Transverse colon (tissue), 4 donors: ENCODE measurements around the gene TRMT1. TPM values are rescaled to one million over a fixed set of nuclear protein-coding genes. Genes with fewer than 3 reads are reported as not detected.

Experiments used
- DNase-seq: peaks from one replicate; pipeline ENCODE4 v3.0.0-alpha.2; 2019
- H3K27ac ChIP-seq, 4 donors: fragments of 200-600 bp; sonication (generic); 2 replicates each; pipeline ENCODE4 v1.5.1; 2016 to 2018; ENCODE audit warnings: inconsistent platforms in 4 of 4
- H3K27me3 ChIP-seq: fragments of 200-600 bp; sonication (generic); 2 replicates; pipeline ENCODE4 v1.5.1; 2017; ENCODE audit warnings: inconsistent platforms
- H3K36me3 ChIP-seq, 4 donors: fragments of 200-600 bp; sonication (generic); 2 replicates each; pipeline ENCODE4 v1.5.1; 2017 to 2019; ENCODE audit warnings: inconsistent platforms in 4 of 4
- H3K4me1 ChIP-seq, 4 donors: fragments of 200-600 bp; sonication (generic); 2 replicates each; pipeline ENCODE4 v1.5.1; 2017 to 2020; ENCODE audit warnings: inconsistent platforms in 4 of 4
- H3K4me3 ChIP-seq, 4 donors: fragments of 200-600 bp; sonication (generic); 1 replicate in 1 of 4; 2 replicates in 3 of 4; pipeline versions ENCODE4 v1.5.1 to v1.6.1; 2017 to 2019; ENCODE audit warnings: inconsistent platforms in 4 of 4
- H3K9me3 ChIP-seq, 2 donors: fragments of 200-600 bp; sonication (generic); 2 replicates each; pipeline ENCODE4 v1.5.1; 2017 to 2019; ENCODE audit warnings: inconsistent platforms in 2 of 2
- EP300 ChIP-seq: sonication (generic); formaldehyde crosslinking; IDR thresholded peaks from one replicate; pipeline ENCODE4 v1.6.1; 2017; ENCODE audit warnings: antibody characterized with exemption, low read depth
- POLR2A ChIP-seq: fragments of 450-650 bp; IDR thresholded peaks from one replicate; pipeline ENCODE4 v1.6.1; 2016; ENCODE audit warnings: antibody characterized with exemption, mild to moderate bottlenecking, moderate library complexity
- POLR2AphosphoS5 ChIP-seq, 3 donors: sonication (generic); formaldehyde crosslinking; IDR thresholded peaks; one replicate each; pipeline ENCODE4 v1.6.1; 2016; ENCODE audit warnings: antibody characterized with exemption in 3 of 3
- WGBS, 2 donors: methylation state at CpG; one replicate each; pipeline ENCODE4 v1.1.5; 2018; ENCODE audit warnings: low coverage in 1 of 2; 5-methylcytosine and 5-hydroxymethylcytosine counted together
- in situ Hi-C, 4 donors: fragments of 200-750 bp; cut with MboI; loops; one replicate each; pipeline versions ENCODE4 v1.15.0 to v1.15.1; 2017; ENCODE audit warnings: low sequenced_read_pairs in 3 of 4, low pct_ligation_motif_present in 1 of 4, low pct_unique_long_range_greater_than_20kb in 1 of 4
- intact Hi-C: fragments of 100-400 bp; cut with DNase I; formaldehyde crosslinking; loops from one replicate; pipeline ENCODE4 v1.15.1; 2023; ENCODE audit warnings: low total_unique reads
- total RNA-seq, 4 donors: library from RNA; depleted of rRNA; stranded (reverse); fragments of >200 nt; gene quantifications; one replicate each; pipeline ENCODE4 v1.1.0, GENCODE V29; 2016
- TF ChIP-seq, protein P1 (sequence below), 5 experiments: fragments of 200-600 bp in 3 of 5; fragments of 450-650 bp in 2 of 5; sonication (generic) in 3 of 5; IDR thresholded peaks; 1 replicate in 2 of 5; 2 replicates in 3 of 5; pipeline ENCODE4 v1.5.1; 2016 to 2017; ENCODE audit warnings: antibody characterized with exemption in 5 of 5, inconsistent platforms in 3 of 5, mild to moderate bottlenecking in 2 of 5, moderate library complexity in 1 of 5

The TRMT1 gene
- total RNA-seq, 4 donors from 2014 or later, result 26.6 to 199 (median 60.7) TPM

DNA sequence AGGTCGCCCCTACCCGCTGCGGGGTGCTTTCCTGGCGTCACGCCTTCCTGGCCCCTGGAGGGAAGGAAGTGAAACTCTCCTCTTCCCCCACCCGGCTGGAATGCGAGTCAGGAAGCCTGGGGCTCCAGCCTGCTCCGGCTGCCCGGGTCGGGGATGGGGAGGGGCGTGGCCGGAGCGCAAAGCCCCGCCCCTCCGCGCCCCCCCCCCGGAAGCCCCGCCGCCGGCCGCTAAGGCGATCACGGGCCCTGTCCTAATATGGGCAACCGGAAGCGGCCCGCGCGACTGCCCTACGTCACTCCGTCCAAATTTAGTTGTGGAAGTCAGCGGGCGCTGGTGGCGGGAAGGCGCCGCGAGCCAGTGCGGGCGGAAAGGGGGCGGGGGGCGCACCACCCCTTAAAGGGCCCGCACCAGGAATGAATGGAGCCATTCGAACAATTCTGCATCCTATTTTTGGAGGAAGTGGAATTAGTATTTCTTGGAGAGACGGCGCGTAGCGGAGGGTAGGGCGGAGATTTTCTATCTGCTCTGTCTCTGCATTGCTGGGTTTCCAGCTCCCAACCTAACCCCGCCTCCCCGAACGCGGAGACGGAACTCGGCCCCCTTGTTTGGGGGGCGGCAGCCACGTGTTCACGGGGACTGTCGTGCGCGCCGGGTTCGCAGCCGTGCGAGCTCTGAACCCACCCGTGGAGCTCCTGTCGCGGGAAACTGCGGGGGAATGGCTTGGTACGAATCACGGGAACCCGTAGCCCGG is 35.2 kb upstream of the TRMT1 start:
- Histone ChIP-seq H3K4me1 (peaks cover 3 to 41% (median 23%) of the 10 kb centered on the region in 4 donors), H3K4me3 (peak overlapping the region; percentile 70 to 88 (median 84)), H3K36me3 (no peaks in the 10 kb centered on the region), H3K9me3 (no peaks in the 10 kb centered on the region), H3K27me3 (no peaks in the 10 kb centered on the region), H3K27ac (peak overlapping the region; percentile 96 to 100 (median 99))
- DNase-seq, result peak; percentile 98
- in situ Hi-C loops, result no loop called here
- intact Hi-C loops, result loop anchor here (1.0 to 10.0 kb wide), 3 partner anchors 16 to 1363 kb away; partner anchors contain the start of gene DNAJB1
- 1% methylated on average over 66 of the region's 71 CpGs; no CpG with 5 or more reads in 1 of the 2 donors for WGBS, 2 donors
- TF ChIP-seq, protein P1, sequence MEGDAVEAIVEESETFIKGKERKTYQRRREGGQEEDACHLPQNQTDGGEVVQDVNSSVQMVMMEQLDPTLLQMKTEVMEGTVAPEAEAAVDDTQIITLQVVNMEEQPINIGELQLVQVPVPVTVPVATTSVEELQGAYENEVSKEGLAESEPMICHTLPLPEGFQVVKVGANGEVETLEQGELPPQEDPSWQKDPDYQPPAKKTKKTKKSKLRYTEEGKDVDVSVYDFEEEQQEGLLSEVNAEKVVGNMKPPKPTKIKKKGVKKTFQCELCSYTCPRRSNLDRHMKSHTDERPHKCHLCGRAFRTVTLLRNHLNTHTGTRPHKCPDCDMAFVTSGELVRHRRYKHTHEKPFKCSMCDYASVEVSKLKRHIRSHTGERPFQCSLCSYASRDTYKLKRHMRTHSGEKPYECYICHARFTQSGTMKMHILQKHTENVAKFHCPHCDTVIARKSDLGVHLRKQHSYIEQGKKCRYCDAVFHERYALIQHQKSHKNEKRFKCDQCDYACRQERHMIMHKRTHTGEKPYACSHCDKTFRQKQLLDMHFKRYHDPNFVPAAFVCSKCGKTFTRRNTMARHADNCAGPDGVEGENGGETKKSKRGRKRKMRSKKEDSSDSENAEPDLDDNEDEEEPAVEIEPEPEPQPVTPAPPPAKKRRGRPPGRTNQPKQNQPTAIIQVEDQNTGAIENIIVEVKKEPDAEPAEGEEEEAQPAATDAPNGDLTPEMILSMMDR (IDR thresholded peaks at IDR 0.05), result peak in 2 of 5 experiments; percentile 18 to 27
- TF ChIP-seq POLR2A, result peak; percentile 99
- TF ChIP-seq EP300, result peak; percentile 64
- peak; percentile 99 to 100 (median 100) for TF ChIP-seq POLR2AphosphoS5 (IDR thresholded peaks at IDR 0.05)

- Histone ChIP-seq H3K27me3 (no peaks in the 10 kb centered on the region), H3K27ac (peak overlapping the region; percentile 96 to 100 (median 99)), H3K4me3 (peak overlapping the region; percentile 64 to 86 (median 78)), H3K9me3 (no peaks in the 10 kb centered on the region), H3K36me3 (no peaks in the 10 kb centered on the region), H3K4me1 (peaks cover 3 to 35% (median 22%) of the 10 kb centered on the region in 4 donors)
- no peak for TF ChIP-seq EP300
- TF ChIP-seq, protein P1 (IDR thresholded peaks at IDR 0.05), result peak in 1 of 5 experiments; percentile 30
- no peak for TF ChIP-seq POLR2AphosphoS5 (IDR thresholded peaks at IDR 0.05)
- no peak for DNase-seq
- in situ Hi-C loops, result no loop called here
- intact Hi-C loops, result loop anchor here (1.0 to 10.0 kb wide), 3 partner anchors 16 to 1364 kb away; partner anchors contain the start of gene DNAJB1
- 0 to 1% methylated on average over 7 to 34 of the region's 34 CpGs for WGBS, 2 donors
These were observed 34.5 kb upstream of the TRMT1 start for GRCh38 chr19:13150931-13151604.

GRCh38 chr19:13150187-13150930 is 33.8 kb upstream of the TRMT1 start, which contains the start of the genes IER2 and STX10:
TSS of gene IER2 (plus strand) at chr19:13150411. CDS start at chr19:13153187, 2,776 bp downstream.
TSS of gene STX10 (minus strand) at chr19:13150375. CDS start at chr19:13150173, 202 bp downstream.
- DNase-seq, result peak; percentile 96
- no peaks in the 10 kb centered on the region for H3K27me3 ChIP-seq
- peak within 1 kb of the TSS; percentile 96 to 100 (median 99) for H3K27ac ChIP-seq
- peaks cover 3 to 28% (median 15%) of the 10 kb centered on the region in 4 donors for H3K4me1 ChIP-seq
- H3K9me3 ChIP-seq, result no peaks in the 10 kb centered on the region
- TF ChIP-seq POLR2A (peak; percentile 91), POLR2AphosphoS5 (IDR thresholded peaks at IDR 0.05) (peak; percentile 92 to 96 (median 96)), EP300 (no peak)
- TF ChIP-seq, protein P1 (IDR thresholded peaks at IDR 0.05), result peak; percentile 41 to 82 (median 61)
- H3K36me3 ChIP-seq, result no peaks in the 10 kb centered on the region
- intact Hi-C loops, result loop anchor here (10.0 kb wide), 2 partner anchors 366 to 1364 kb away; partner anchors contain the start of gene DNAJB1
- WGBS, 2 donors, result 1% methylated on average over 39 of the region's 51 CpGs; no CpG with 5 or more reads in 1 of the 2 donors
- in situ Hi-C loops, result no loop called here
- H3K4me3 ChIP-seq, result peak within 1 kb of the TSS; percentile 64 to 86 (median 78)
